Upper lobe of left lung (tissue), 4 donors: ENCODE results near the gene FOXP1.

Source experiments
- CTCF ChIP-seq, 6 experiments: fragments of 450-650 bp in 4 of 6; fragments of 200-600 bp in 2 of 6; sonication (generic) in 2 of 6; IDR thresholded peaks; one replicate each; pipeline ENCODE4 v1.5.1; 2016 to 2019; ENCODE audit warnings: antibody characterized with exemption in 6 of 6
- EP300 ChIP-seq, 4 donors: sonication (generic); formaldehyde crosslinking; IDR thresholded peaks; one replicate each; pipeline ENCODE4 v1.5.1; 2017; ENCODE audit warnings: antibody characterized with exemption in 4 of 4, control low read depth in 2 of 4
- POLR2A ChIP-seq, 4 donors: fragments of 450-650 bp; IDR thresholded peaks; one replicate each; pipeline ENCODE4 v1.5.1; 2016 to 2017; ENCODE audit warnings: antibody characterized with exemption in 4 of 4, mild to moderate bottlenecking in 2 of 4
- POLR2AphosphoS5 ChIP-seq, 2 donors: sonication (generic); formaldehyde crosslinking; IDR thresholded peaks; one replicate each; pipeline ENCODE4 v1.5.1; 2017; ENCODE audit warnings: antibody characterized with exemption in 2 of 2

- TF ChIP-seq CTCF (IDR thresholded peaks at IDR 0.05), result no peak
- TF ChIP-seq POLR2A (IDR thresholded peaks at IDR 0.05), result no peak
- no peak for TF ChIP-seq POLR2AphosphoS5 (IDR thresholded peaks at IDR 0.05)
- TF ChIP-seq EP300 (IDR thresholded peaks at IDR 0.05), result no peak
Measured at GRCh38 chr3:71300951-71301393, 282.6 kb downstream of the FOXP1 start.
